GM18517 (cell line): ENCODE results near the gene GAREM2.

Experiments
- ATAC-seq: cut with Tn5 transposase; IDR thresholded peaks from one replicate; pipeline ENCODE4 v1.9.1; 2021; ENCODE audit warnings: mild to moderate bottlenecking, moderate library complexity; ENCODE audit not compliant: unreplicated experiment

GAREM2 gene

DNA sequence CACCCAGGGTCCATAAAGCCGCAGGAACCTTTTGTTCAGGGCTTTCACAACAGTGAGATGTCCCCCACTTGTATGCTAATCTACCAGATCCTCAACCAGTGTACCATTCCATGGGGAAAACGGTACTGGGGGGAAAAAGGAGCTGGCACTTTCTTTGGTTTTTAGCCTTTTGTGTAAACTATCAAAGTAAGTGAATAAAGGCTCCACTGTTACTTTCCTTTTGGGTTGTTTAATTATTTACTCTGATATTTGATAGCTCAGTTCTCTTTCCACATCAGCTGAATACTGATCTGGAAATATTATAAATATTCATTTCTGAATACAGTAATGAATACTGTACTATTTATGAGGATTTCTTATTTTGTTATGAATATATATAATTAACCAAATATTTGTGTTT, 51.2 kb downstream of the GAREM2 start:
- ATAC-seq, result no peak

DNA sequence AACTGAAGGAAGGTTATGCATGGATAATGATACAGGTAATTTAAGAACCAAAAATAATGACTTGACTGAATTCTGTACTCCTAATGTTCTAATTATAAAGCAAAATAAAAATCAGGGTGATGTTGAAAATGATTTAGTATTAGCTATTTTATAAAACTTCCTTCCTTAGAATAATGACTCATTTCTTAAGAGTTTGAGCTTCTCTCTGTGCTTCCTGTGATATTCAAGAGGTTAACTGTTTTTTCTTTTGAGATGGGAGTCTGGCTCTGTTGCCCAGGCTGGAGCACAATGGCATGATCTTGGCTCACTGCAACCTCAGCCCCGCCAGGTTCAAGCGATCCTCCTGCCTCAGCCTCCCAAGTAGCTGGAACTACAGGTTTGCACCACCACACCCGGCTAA, 56.7 kb downstream of the GAREM2 start:
- no peak for ATAC-seq

- ATAC-seq, result no peak
Measured at GRCh38 chr2:26230806-26231205, 57.9 kb downstream of the GAREM2 start.

GRCh38 chr2:26235089-26235488, 62.2 kb downstream of the GAREM2 start:
- ATAC-seq, result no peak

DNA sequence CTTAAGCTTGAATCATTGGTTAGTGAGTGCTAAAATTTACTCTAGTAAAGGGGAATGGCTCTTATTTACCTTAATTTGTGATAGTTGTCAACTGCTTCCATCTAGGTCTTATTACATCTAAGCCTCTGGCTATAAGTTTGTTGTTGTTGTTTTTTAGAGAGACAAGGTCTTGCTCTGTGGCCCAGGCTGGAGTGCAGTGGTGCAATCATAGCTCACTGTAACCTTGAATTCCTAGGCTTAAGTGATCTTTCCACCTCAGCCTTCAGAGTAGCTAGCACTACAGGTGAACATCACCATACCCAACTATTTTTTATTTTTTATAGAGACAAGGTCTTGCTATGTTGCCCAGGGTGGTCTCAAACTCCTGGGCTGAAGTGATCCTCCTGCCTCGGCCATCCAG, 65.0 kb downstream of the GAREM2 start:
- no peak for ATAC-seq

DNA sequence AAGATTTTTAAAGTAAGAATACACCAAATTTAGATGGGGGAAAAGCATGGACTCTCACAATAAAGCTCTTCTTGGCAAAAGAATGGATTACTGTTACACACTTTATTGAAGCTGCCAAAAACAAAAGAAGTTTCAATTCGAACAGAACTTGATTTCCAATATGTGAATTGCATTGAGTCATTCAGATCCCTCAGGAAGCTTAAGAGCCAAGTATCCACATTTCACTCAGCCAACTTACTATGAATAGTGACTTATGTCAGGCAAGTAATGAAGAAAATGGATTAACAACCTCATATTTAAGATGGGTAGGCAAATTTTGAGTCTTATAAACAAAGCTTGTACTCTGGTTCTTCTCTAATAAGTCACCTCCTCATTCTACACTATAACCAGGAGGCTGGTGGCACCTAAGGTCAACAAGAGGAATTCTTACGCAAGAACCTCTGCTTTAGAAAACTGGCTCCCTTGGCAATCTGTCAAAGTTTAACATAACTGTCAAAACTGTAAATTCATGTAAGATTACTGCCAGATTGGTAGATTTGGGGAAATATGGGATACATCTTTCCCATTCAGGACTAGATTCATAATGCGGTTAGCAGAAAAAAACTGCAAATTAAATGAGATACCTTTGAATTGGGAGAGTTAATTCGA, 65.5 kb downstream of the GAREM2 start:
- ATAC-seq, result no peak
